KMS-11 (cell line): ENCODE results near the gene MYL6.

Source experiments
- H2AFZ ChIP-seq: fragments of 200-600 bp; sonication (generic); 2 replicates; pipeline ENCODE4 v1.6.1; 2016; ENCODE audit warnings: antibody characterized with exemption, mixed run types, low read depth
- H3K27ac ChIP-seq: fragments of 200-600 bp; sonication (generic); 2 replicates; pipeline ENCODE4 v1.6.1; 2016; ENCODE audit warnings: mild to moderate bottlenecking, mixed run types
- H3K27me3 ChIP-seq: fragments of 200-600 bp; sonication (generic); 2 replicates; pipeline ENCODE4 v1.6.1; 2017; ENCODE audit warnings: mild to moderate bottlenecking, low read depth, mixed run types, moderate library complexity; ENCODE audit not compliant: insufficient read depth
- H3K36me3 ChIP-seq: fragments of 200-600 bp; sonication (generic); 2 replicates; pipeline ENCODE4 v1.6.1; 2017; ENCODE audit warnings: mild to moderate bottlenecking, mixed run types; ENCODE audit not compliant: insufficient read depth
- H3K4me1 ChIP-seq: fragments of 200-600 bp; sonication (generic); 2 replicates; pipeline ENCODE4 v1.6.1; 2016; ENCODE audit warnings: mild to moderate bottlenecking, low read depth, mixed run types; ENCODE audit not compliant: poor library complexity, severe bottlenecking
- H3K4me2 ChIP-seq: fragments of 200-600 bp; sonication (generic); 2 replicates; pipeline ENCODE4 v1.7.0; 2016; ENCODE audit warnings: mild to moderate bottlenecking, mixed run types
- H3K4me3 ChIP-seq: fragments of 200-600 bp; sonication (generic); IDR thresholded peaks from 2 replicates; pipeline ENCODE4 v1.6.1; 2017; ENCODE audit warnings: low read depth, low read length, mixed read lengths; ENCODE audit not compliant: insufficient read depth
- H3K79me2 ChIP-seq: fragments of 200-600 bp; sonication (generic); 2 replicates; pipeline ENCODE4 v1.6.1; 2016; ENCODE audit warnings: low read depth, mixed run types; ENCODE audit not compliant: insufficient read depth
- H3K9ac ChIP-seq: fragments of 200-600 bp; sonication (generic); 2 replicates; pipeline ENCODE4 v1.6.1; 2016; ENCODE audit warnings: mild to moderate bottlenecking, mixed run types
- H4K20me1 ChIP-seq: fragments of 200-600 bp; sonication (generic); 2 replicates; pipeline ENCODE4 v1.6.1; 2016; ENCODE audit warnings: mild to moderate bottlenecking, mixed run types; ENCODE audit not compliant: insufficient read depth
- TF ChIP-seq, protein P1 (sequence below): fragments of 200-600 bp; sonication (generic); conservative IDR thresholded peaks from 2 replicates; pipeline ENCODE4 v1.6.1; 2017; ENCODE audit warnings: low read depth, mild to moderate bottlenecking, antibody characterized with exemption, low read length, moderate library complexity, mixed read lengths

Gene MYL6

GRCh38 chr12:56128670-56129205, 29.4 kb upstream of the MYL6 start:
- Histone ChIP-seq H3K4me2 (peak overlapping the region; percentile 86), H4K20me1 (no peaks in the 10 kb centered on the region), H3K79me2 (peaks cover 26% of the 10 kb centered on the region; the same call in 1 of the 2 replicates), H3K4me3 (peak overlapping the region; percentile 44), H3K9ac (peak overlapping the region; percentile 63), H3K27ac (peak overlapping the region; percentile 35), H3K36me3 (peaks cover 4% of the 10 kb centered on the region; the same call in 1 of the 2 replicates), H3K4me1 (peaks cover 39% of the 10 kb centered on the region), H2AFZ (peak overlapping the region; percentile 80; the same call in 1 of the 2 replicates), H3K27me3 (no peaks in the 10 kb centered on the region)
- TF ChIP-seq, protein P1, sequence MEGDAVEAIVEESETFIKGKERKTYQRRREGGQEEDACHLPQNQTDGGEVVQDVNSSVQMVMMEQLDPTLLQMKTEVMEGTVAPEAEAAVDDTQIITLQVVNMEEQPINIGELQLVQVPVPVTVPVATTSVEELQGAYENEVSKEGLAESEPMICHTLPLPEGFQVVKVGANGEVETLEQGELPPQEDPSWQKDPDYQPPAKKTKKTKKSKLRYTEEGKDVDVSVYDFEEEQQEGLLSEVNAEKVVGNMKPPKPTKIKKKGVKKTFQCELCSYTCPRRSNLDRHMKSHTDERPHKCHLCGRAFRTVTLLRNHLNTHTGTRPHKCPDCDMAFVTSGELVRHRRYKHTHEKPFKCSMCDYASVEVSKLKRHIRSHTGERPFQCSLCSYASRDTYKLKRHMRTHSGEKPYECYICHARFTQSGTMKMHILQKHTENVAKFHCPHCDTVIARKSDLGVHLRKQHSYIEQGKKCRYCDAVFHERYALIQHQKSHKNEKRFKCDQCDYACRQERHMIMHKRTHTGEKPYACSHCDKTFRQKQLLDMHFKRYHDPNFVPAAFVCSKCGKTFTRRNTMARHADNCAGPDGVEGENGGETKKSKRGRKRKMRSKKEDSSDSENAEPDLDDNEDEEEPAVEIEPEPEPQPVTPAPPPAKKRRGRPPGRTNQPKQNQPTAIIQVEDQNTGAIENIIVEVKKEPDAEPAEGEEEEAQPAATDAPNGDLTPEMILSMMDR = no peak

GRCh38 chr12:56129206-56129941, 28.8 kb upstream of the MYL6 start:
- Histone ChIP-seq H3K79me2 (peaks cover 26% of the 10 kb centered on the region; the same call in 1 of the 2 replicates), H3K36me3 (peaks cover 4% of the 10 kb centered on the region; the same call in 1 of the 2 replicates), H3K4me1 (peaks cover 45% of the 10 kb centered on the region), H3K4me2 (peak overlapping the region; percentile 86), H3K4me3 (peak overlapping the region; percentile 44), H4K20me1 (no peaks in the 10 kb centered on the region), H2AFZ (peak overlapping the region; percentile 80; the same call in 1 of the 2 replicates), H3K27ac (peak overlapping the region; percentile 35), H3K9ac (peak overlapping the region; percentile 63), H3K27me3 (no peaks in the 10 kb centered on the region)
- TF ChIP-seq, protein P1 = no peak

DNA sequence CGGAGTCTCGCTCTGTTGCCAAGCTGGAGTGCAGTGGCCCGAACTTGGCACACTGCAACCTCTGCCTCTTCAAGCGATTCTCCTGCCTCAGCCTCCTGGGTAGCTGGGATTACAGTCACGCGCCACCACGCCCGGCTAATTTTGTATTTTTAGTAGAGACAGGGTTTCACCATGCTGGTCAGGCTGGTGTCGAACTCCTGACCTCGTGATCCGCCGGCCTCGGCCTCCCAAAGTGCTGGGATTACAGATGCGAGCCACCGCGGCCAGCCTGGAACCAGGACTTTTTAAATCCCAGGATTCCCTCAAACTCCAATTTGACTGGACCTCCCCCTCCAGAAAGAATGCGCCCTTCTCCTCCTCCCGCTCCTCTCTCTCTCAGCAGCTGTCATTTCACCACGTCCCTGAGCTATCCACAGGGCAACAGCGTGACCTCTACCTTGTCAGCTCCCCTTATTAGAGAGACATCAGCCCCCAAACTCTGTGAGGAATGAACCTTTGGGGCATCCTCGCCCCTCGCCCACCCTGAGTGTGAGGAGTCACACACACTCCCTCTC, 28.1 kb upstream of the MYL6 start:
- Histone ChIP-seq H3K27ac (peak overlapping the region; percentile 35; the same call in 1 of the 2 replicates), H3K4me1 (peaks cover 52% of the 10 kb centered on the region)

GRCh38 chr12:56130876-56131275, 27.3 kb upstream of the MYL6 start:
- H3K27ac ChIP-seq = no peak overlapping the region
- H3K4me3 ChIP-seq = no peak overlapping the region
- TF ChIP-seq, protein P1 = no peak
- H3K9ac ChIP-seq = no peak overlapping the region
- no peak overlapping the region for H2AFZ ChIP-seq
- H3K79me2 ChIP-seq = peaks cover 26% of the 10 kb centered on the region; the same call in 1 of the 2 replicates
- peaks cover 52% of the 10 kb centered on the region for H3K4me1 ChIP-seq
- H3K27me3 ChIP-seq = no peaks in the 10 kb centered on the region
- H4K20me1 ChIP-seq = no peaks in the 10 kb centered on the region
- H3K36me3 ChIP-seq = peaks cover 4% of the 10 kb centered on the region; the same call in 1 of the 2 replicates
- no peak overlapping the region for H3K4me2 ChIP-seq

More for the DNA sequence above, 28.1 kb upstream of the MYL6 start:
- TF ChIP-seq, protein P1 = no peak
- Histone ChIP-seq H3K27me3 (no peaks in the 10 kb centered on the region), H2AFZ (no peak overlapping the region), H4K20me1 (no peaks in the 10 kb centered on the region), H3K4me3 (no peak overlapping the region), H3K36me3 (peaks cover 4% of the 10 kb centered on the region; the same call in 1 of the 2 replicates), H3K4me2 (peak overlapping the region; percentile 86), H3K9ac (peak overlapping the region; percentile 63; the same call in 1 of the 2 replicates), H3K79me2 (peaks cover 26% of the 10 kb centered on the region; the same call in 1 of the 2 replicates)
